GM18517 (cell line): Measurements from ENCODE around the gene ATP6V1B1.

Source experiments
- ATAC-seq: cut with Tn5 transposase; IDR thresholded peaks from one replicate; pipeline ENCODE4 v1.9.1; 2021; ENCODE audit warnings: mild to moderate bottlenecking, moderate library complexity; ENCODE audit not compliant: unreplicated experiment

ATP6V1B1 gene

GRCh38 chr2:70935468-70936164 lies at the start of gene ATP6V1B1:
ATP6V1B1 (plus strand) TSS chr2:70935900; CDS start chr2:70935955, 55 bp downstream.
- no peak for ATAC-seq

- no peak for ATAC-seq
Observed at GRCh38 chr2:70886541-70886987, 49.1 kb upstream of the ATP6V1B1 start.

- ATAC-seq = no peak
Observed at GRCh38 chr2:70887208-70887549, 48.5 kb upstream of the ATP6V1B1 start.

DNA sequence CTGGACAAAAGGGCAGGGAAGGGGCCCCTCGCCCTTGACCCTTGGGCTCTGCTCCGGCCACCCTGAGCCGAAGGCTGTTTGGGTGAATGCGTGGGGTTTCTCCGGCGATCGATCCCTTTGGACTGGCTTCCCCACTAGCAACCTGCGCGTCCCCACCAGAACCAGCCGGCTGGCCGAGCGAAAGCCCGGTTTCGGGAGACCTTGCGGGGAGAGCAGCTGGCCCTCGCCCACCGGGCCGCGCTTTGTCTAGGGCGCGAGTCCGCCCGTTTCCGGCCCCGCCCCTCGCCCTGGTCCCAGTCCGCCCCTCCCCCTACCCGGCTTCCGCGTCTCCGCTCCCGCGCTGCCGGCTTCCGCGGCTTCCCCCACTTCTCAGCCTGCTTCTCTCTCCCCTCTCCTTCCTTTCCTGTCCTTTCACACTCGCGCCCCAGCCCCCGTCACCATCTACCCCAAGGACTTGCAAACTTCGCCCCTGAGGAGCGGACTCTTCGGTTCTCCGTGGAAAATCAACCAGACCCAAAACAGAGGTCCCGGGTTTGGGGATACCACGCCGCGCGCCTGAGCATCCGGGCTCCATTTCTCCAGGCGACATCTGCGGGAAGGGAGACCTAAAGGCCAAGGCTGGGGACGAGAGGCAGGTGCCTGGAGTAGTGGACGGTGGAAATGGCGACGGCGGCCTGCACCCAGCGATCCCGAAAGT lies 48.0 kb upstream of the ATP6V1B1 start:
- ATAC-seq = no peak

GRCh38 chr2:70888366-70888922 lies 47.3 kb upstream of the ATP6V1B1 start:
- no peak for ATAC-seq

GRCh38 chr2:70888923-70889715 lies 46.6 kb upstream of the ATP6V1B1 start:
- no peak for ATAC-seq

- ATAC-seq = no peak
Observed at GRCh38 chr2:70889716-70890037, 46.0 kb upstream of the ATP6V1B1 start.

DNA sequence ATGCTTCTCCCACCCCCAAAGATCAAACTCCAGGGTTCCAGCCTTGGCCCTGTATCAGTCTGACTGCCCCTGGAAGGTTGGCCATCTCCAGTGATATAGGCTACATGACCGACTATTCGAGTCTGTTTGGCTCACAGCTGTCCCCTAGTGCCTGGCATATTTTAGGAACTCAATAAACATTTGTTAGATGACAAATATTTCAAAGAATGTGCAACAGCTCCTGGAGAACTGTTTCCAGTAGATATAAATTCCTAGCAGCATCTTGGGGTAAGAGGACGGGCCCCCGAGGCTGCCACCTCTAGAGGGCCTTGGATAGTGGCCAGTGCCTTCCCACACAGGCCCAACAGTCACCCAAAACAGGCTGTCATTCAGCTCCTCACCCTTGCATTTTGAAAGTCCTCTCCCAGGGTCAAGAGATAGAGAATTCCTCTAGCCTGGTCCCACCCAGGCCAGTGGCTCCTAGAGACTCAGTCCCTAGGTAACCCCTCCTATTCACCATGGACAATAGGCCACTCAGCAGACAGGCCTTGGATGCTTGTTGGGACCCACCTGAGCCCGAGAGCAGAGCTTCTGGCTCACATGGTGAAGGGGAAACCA lies 45.1 kb upstream of the ATP6V1B1 start:
- ATAC-seq = no peak

DNA sequence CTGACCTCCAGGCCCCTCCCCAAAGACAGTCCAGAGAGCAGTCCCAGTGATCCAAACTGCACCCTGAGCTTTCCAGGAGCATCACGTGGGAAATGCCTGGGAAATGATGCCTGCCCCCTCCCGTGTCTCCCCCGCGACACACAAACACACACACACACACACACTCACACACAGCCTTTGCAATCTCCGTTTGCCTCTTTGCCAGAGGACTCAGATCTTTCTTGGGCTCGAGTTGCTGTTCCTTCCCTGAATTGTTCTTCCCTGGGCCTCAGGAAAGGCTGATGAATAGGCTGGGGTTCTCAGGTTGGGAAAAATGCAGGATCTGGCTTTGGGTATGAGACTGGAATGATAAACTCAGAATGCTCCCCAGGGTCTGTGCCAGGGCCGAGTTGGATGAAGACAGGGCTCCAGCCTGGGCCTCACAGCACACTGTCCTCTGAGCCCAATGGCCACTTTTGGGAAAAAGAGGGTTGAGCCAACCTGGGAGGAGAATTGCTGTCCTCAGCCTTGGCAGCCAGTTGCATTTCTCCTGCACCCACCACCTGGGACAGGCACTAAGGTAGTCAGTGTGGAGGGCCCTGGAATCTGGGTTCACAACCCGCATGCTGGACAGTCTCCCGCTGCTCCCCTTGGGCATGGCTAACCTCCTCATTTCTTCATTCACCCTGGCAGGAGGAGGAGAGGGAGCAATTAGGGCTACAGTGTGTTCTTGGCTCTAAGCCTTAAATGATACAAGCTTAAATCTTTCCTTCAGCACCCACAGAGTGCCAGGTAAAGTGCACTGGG lies 43.9 kb upstream of the ATP6V1B1 start:
- ATAC-seq = no peak

- ATAC-seq = no peak
Observed at GRCh38 chr2:70892750-70893149, 43.0 kb upstream of the ATP6V1B1 start.

- no peak for ATAC-seq
Observed at GRCh38 chr2:70893186-70893585, 42.5 kb upstream of the ATP6V1B1 start.

- no peak for ATAC-seq
Observed at GRCh38 chr2:70894765-70895164, 40.9 kb upstream of the ATP6V1B1 start.

DNA sequence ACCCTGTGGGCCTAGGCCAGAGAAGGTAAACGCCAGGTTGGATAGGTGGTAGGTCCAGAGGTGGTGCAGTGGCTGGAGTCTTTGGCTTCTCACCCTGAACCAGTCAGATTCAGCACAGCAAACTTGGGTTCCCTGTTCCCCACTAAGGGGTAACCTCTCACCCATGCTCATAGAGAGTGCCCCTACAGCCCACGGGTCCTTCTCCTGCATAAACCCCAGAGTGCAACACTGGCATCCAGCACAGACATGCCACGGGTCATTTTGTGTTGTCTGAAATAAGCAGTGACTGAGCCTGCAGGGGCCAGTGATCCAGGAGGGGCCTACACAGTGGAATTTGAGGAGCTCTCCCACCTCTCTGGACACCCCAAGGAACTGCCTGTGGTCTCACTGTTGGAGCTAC lies 40.5 kb upstream of the ATP6V1B1 start:
- ATAC-seq = no peak

GRCh38 chr2:70895998-70896764 lies 39.5 kb upstream of the ATP6V1B1 start:
- ATAC-seq = no peak

GRCh38 chr2:70896765-70897202 lies 38.9 kb upstream of the ATP6V1B1 start:
- ATAC-seq = no peak

- no peak for ATAC-seq
Observed at GRCh38 chr2:70897203-70897976, 38.3 kb upstream of the ATP6V1B1 start.

DNA sequence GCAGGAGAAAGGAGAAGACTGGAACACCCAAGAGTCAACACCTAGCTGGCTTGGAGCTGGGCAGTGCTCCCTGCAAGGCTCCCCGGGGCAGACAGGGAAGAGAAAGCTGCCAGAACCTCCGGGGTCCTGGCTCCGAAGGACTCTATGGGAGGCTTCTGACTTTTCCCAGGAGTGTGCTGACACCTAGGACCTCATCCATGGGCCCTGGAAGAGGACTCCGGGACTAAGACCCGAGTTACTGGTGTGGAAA lies 37.8 kb upstream of the ATP6V1B1 start:
- ATAC-seq = no peak

GRCh38 chr2:70898363-70899240 lies 37.1 kb upstream of the ATP6V1B1 start:
- ATAC-seq = no peak
